GM12873 (cell line): Measurements from ENCODE around the gene MFSD8.

ENCODE experiments used
- CTCF ChIP-seq: IDR thresholded peaks from 2 replicates; pipeline ENCODE4 v1.5.1; 2012; ENCODE audit warnings: low read depth, mild to moderate bottlenecking, moderate library complexity, low read length, control low read depth; ENCODE audit not compliant: insufficient read depth; ENCODE audit errors: missing control alignments

MFSD8 gene

GRCh38 chr4:127965803-127966175, 816 bp upstream of the MFSD8 start:
- no peak for TF ChIP-seq CTCF

GRCh38 chr4:127959794-127960193, 5.2 kb downstream of the MFSD8 start:
- TF ChIP-seq CTCF: no peak

DNA sequence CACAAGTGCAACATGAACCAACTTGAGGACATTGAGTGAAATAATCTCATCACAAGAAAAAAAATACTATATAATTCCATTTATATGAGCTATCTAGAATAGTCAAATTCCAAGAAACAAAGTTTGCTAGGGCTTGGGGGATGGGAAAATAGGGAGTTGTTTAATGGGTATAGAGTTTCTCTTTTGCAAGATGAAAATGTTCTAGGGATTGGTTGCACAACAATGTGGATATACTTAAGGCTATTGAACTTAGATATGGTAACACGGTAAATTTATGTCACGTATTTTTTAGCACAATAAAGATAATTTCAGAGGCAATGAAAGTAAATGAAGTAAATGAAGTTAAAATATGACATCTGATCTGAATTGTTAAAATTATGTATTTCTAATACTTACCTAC, 7.9 kb downstream of the MFSD8 start:
- TF ChIP-seq CTCF: no peak

- TF ChIP-seq CTCF: no peak
These were observed 28.0 kb downstream of the MFSD8 start for GRCh38 chr4:127936974-127937373.

- no peak for TF ChIP-seq CTCF
These were observed 34.8 kb downstream of the MFSD8 start for GRCh38 chr4:127930175-127930574.

GRCh38 chr4:127922226-127922625, 42.7 kb downstream of the MFSD8 start:
- TF ChIP-seq CTCF: no peak

- TF ChIP-seq CTCF: no peak
These were observed 44.5 kb downstream of the MFSD8 start for GRCh38 chr4:127920521-127920920.

DNA sequence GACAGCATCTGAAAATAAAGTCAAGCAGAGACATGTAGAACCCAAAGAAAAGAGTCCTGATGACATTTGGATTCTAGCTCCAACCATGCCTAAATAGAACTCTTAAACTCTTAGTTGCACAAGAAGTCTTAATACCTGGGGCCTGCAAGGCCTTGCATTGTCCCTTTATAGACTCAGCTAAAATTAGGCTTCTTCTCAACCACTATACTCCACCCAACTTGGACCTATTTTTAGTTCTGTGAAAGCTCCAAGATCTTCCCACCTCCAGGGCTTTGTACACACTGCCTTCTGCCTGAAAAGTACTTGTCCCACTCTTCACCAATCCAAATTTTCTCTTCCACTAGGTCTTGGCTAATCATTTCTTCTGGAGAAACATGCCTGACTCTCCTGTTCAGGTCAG, 47.8 kb downstream of the MFSD8 start:
- no peak for TF ChIP-seq CTCF
